Sigmoid colon (tissue), 7 donors: ENCODE data around the gene OSBP2. TPM values are rescaled to one million over a fixed set of nuclear protein-coding genes. Genes with fewer than 3 reads are reported as not detected.

Experiments used
- DNase-seq: peaks from one replicate; pipeline ENCODE4 v3.0.0-alpha.2; 2019
- H3K27ac ChIP-seq, 4 donors: fragments of 200-600 bp; sonication (generic); one replicate each; pipeline ENCODE4 v1.5.1; 2016 to 2019; ENCODE audit warnings: mild to moderate bottlenecking in 1 of 4
- H3K27me3 ChIP-seq, 3 donors: fragments of 200-600 bp; sonication (generic); one replicate each; pipeline ENCODE4 v1.5.1; 2019; ENCODE audit warnings: mild to moderate bottlenecking in 1 of 3
- H3K36me3 ChIP-seq, 4 donors: fragments of 200-600 bp; sonication (generic); one replicate each; pipeline ENCODE4 v1.5.1; 2016 to 2019
- H3K4me1 ChIP-seq, 4 donors: fragments of 200-600 bp; sonication (generic); one replicate each; pipeline ENCODE4 v1.5.1; 2017 to 2019
- H3K4me3 ChIP-seq, 4 donors: fragments of 200-600 bp; sonication (generic); one replicate each; pipeline ENCODE4 v1.5.1; 2017 to 2019; ENCODE audit warnings: mild to moderate bottlenecking in 2 of 4, moderate library complexity in 1 of 4
- H3K9me3 ChIP-seq, 4 donors: fragments of 200-600 bp in 3 of 4; sonication (generic) in 3 of 4; one replicate each; pipeline versions ENCODE4 v1.5.1 to v1.6.1; 2013 to 2019
- EP300 ChIP-seq, 4 donors: sonication (generic); formaldehyde crosslinking; IDR thresholded peaks; one replicate each; pipeline ENCODE4 v1.6.1; 2017; ENCODE audit warnings: antibody characterized with exemption in 4 of 4
- POLR2A ChIP-seq, 2 donors: fragments of 450-650 bp; IDR thresholded peaks; one replicate each; pipeline ENCODE4 v1.6.1; 2016; ENCODE audit warnings: antibody characterized with exemption in 2 of 2, mild to moderate bottlenecking in 2 of 2, moderate library complexity in 2 of 2
- POLR2AphosphoS5 ChIP-seq, 4 donors: sonication (generic); formaldehyde crosslinking; IDR thresholded peaks; one replicate each; pipeline ENCODE4 v1.6.1; 2017; ENCODE audit warnings: antibody characterized with exemption in 4 of 4
- WGBS, 2 donors: extraction: QIAGEN DNeasy Blood & Tissue Kit; methylation state at CpG; one replicate each; pipeline ENCODE4 v1.1.7; 2013; 5-methylcytosine and 5-hydroxymethylcytosine counted together
- intact Hi-C: fragments of 100-400 bp; cut with DNase I; formaldehyde crosslinking; loops from one replicate; pipeline ENCODE4 v1.15.1; 2023
- polyA plus RNA-seq, 3 donors: library from polyadenylated mRNA; stranded (reverse); fragments of 200-250 nt; gene quantifications; one replicate each; pipeline ENCODE4 v1.2.3, GENCODE V29; 2013
- total RNA-seq, 4 donors: library from RNA; depleted of rRNA; stranded (reverse); fragments of >200 nt; gene quantifications; one replicate each; pipeline ENCODE4 v1.1.0, GENCODE V29; 2016
- TF ChIP-seq, protein P1 (sequence below), 4 experiments: fragments of 450-650 bp in 3 of 4; fragments of 200-600 bp in 1 of 4; IDR thresholded peaks; one replicate each; pipeline ENCODE4 v1.5.1; 2016 to 2019; ENCODE audit warnings: antibody characterized with exemption in 4 of 4, mild to moderate bottlenecking in 3 of 4, moderate library complexity in 2 of 4
- donor health status: healthy with polysubstance abuse.
- donor health status: Bipolar disorder and iron deficiency.
- donor health status: healthy.

Gene OSBP2
- total and polyA plus RNA-seq, 7 donors: 1.2 to 3.0 (median 1.6) TPM

DNA sequence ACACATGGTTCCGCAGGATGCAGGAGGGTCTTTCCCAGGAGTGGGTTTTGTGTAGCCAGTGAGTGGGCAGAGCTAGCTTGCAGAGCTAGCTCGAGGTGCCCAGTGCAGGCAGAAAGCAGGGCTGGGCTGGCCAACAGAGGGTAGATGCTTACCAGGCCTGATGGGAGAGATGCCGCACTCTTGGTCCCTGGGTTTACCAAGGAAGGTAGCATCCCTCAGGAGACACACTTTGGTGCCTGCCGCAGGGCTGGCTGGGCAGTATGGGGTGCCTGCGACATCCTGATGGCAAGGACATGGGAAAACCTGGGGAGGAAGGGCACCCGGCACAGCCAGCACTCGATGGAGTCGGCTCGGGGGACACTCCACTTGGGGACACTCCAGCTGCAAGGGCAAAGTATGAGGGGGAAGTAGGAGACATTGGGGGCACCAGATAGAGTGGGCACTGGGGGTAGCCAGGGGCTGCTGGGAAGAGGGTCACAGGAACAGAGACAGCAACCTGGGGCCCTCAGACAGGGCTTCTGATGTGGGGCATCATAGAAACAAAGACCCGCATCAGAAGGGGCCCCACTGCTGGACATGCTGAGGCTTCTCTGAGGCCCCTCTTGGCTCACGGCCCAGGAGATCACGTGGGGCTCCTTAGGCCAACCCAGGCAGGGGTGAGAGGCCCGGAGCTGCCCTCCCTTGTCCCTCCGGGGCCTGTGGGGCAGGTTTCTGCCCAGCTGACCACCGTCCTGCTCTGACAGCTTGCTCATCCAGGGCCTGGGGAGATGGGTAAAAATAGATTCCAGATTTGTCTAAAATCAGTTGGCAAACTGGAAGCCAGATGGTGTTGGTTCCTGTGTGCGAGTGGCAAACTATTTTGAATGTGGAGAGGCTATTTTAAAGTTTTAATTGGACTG, 184.1 kb downstream of the OSBP2 start:
- 79 to 86% methylated on average over 16 of the region's 16 CpGs for WGBS, 2 donors
- Histone ChIP-seq H3K9me3 (no peaks in the 10 kb centered on the region), H3K4me1 (no peaks in the 10 kb centered on the region), H3K4me3 (no peak overlapping the region), H3K27ac (no peak overlapping the region), H3K27me3 (no peaks in the 10 kb centered on the region), H3K36me3 (no peaks in the 10 kb centered on the region)
- no peak for TF ChIP-seq POLR2A (IDR thresholded peaks at IDR 0.05)
- no peak for TF ChIP-seq EP300 (IDR thresholded peaks at IDR 0.05)
- TF ChIP-seq, protein P1, sequence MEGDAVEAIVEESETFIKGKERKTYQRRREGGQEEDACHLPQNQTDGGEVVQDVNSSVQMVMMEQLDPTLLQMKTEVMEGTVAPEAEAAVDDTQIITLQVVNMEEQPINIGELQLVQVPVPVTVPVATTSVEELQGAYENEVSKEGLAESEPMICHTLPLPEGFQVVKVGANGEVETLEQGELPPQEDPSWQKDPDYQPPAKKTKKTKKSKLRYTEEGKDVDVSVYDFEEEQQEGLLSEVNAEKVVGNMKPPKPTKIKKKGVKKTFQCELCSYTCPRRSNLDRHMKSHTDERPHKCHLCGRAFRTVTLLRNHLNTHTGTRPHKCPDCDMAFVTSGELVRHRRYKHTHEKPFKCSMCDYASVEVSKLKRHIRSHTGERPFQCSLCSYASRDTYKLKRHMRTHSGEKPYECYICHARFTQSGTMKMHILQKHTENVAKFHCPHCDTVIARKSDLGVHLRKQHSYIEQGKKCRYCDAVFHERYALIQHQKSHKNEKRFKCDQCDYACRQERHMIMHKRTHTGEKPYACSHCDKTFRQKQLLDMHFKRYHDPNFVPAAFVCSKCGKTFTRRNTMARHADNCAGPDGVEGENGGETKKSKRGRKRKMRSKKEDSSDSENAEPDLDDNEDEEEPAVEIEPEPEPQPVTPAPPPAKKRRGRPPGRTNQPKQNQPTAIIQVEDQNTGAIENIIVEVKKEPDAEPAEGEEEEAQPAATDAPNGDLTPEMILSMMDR (IDR thresholded peaks at IDR 0.05): no peak
- no peak for TF ChIP-seq POLR2AphosphoS5 (IDR thresholded peaks at IDR 0.05)
- intact Hi-C loops: no loop called here
- no peak for DNase-seq

DNA sequence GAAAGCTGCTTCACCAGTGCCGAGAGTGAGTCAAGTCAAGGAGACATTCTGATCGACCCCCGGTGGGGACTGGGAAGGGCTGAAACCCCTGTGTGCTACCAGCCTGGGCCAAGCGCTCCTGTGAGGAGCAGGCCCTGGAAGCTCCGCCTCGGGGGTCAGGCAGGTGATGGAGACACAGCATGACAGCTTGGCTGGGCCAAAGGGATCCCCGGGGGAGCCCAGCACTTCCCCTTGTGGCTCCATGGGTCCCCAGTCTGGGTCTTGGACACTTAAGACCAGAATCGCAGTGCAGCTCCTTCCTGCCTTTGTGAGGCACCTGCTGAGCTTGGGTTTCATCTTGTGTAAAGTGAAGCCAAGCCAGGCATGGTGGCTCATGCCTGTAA, 184.7 kb downstream of the OSBP2 start:
- H3K27me3 ChIP-seq: no peaks in the 10 kb centered on the region
- H3K9me3 ChIP-seq: no peaks in the 10 kb centered on the region
- no peak for TF ChIP-seq POLR2A (IDR thresholded peaks at IDR 0.05)
- TF ChIP-seq POLR2AphosphoS5 (IDR thresholded peaks at IDR 0.05): no peak
- TF ChIP-seq, protein P1 (IDR thresholded peaks at IDR 0.05): no peak
- no peak for TF ChIP-seq EP300 (IDR thresholded peaks at IDR 0.05)
- no peaks in the 10 kb centered on the region for H3K4me1 ChIP-seq
- intact Hi-C loops: no loop called here
- no peak overlapping the region for H3K4me3 ChIP-seq
- no peak overlapping the region for H3K27ac ChIP-seq
- 75 to 85% methylated on average over 8 of the region's 8 CpGs for WGBS, 2 donors
- no peaks in the 10 kb centered on the region for H3K36me3 ChIP-seq
- no peak for DNase-seq

DNA sequence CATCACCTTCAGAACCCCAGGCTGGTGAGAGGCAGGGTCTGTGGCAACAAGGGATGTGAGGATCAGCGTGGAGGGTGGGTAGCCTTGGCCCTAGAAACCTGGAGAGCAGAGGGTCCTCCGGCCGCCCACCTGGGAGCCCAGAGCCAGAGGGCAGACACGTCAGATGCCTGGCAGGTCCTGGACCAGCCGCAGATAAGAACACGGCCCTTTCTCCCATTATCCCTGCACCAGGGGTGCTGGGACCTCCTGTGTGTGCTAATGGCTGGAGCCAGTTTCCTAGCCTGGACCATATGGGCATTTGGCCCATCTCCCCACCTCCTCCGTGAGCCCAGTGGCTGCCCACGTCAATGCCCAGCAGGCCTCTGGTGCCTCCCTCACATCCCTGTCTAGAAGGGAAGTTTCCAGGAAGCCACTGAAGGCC, 185.5 kb downstream of the OSBP2 start:
- Histone ChIP-seq H3K9me3 (no peaks in the 10 kb centered on the region), H3K27me3 (no peaks in the 10 kb centered on the region), H3K27ac (no peak overlapping the region), H3K4me3 (no peak overlapping the region), H3K4me1 (no peaks in the 10 kb centered on the region), H3K36me3 (no peaks in the 10 kb centered on the region)
- DNase-seq: no peak
- TF ChIP-seq POLR2A (IDR thresholded peaks at IDR 0.05) (no peak), POLR2AphosphoS5 (IDR thresholded peaks at IDR 0.05) (no peak), EP300 (IDR thresholded peaks at IDR 0.05) (no peak)
- TF ChIP-seq, protein P1 (IDR thresholded peaks at IDR 0.05): no peak
- 91 to 94% methylated on average over 8 of the region's 8 CpGs for WGBS, 2 donors
- intact Hi-C loops: no loop called here

DNA sequence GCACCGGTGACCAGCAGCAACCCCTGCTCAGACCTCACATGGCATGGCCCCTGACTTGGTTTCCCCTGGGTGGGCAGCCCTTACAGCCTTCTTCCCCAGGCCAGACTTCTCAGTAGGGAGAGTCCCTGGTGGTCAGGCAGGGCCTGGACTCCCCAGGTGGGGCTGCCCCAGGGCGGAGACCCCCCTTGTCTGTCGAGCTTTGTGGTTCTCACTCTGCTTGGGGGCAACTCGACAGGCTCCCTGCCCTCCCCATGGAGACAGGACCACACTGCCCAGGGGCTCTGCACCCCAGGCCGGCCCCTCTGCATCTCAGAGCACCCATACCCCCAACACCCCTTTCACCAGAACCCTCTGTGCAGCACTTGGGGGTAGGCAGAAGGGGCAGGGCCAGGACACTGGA, 186.2 kb downstream of the OSBP2 start:
- 86 to 91% methylated on average over 5 of the region's 5 CpGs for WGBS, 2 donors
- Histone ChIP-seq H3K27ac (no peak overlapping the region), H3K27me3 (no peaks in the 10 kb centered on the region), H3K4me1 (no peaks in the 10 kb centered on the region), H3K4me3 (no peak overlapping the region), H3K36me3 (no peaks in the 10 kb centered on the region), H3K9me3 (no peaks in the 10 kb centered on the region)
- intact Hi-C loops: no loop called here
- TF ChIP-seq, protein P1 (IDR thresholded peaks at IDR 0.05): no peak
- no peak for TF ChIP-seq POLR2A (IDR thresholded peaks at IDR 0.05)
- TF ChIP-seq POLR2AphosphoS5 (IDR thresholded peaks at IDR 0.05): no peak
- no peak for TF ChIP-seq EP300 (IDR thresholded peaks at IDR 0.05)
- DNase-seq: no peak
